Endothelial cell of umbilical vein (primary cell): Measurements from ENCODE around the gene FHOD3. TPM values are rescaled to one million over a fixed set of nuclear protein-coding genes. Genes with fewer than 3 reads are reported as not detected.

Experiments
- BruUV-seq: library from RNA; stranded (reverse); fragments of 400-500 nt; replicated peaks from 2 replicates; lab custom pipeline; 2021; lab: Mats Ljungman, UMichigan
- CTCF ChIA-PET: fragments of 300-600, 350-600 bp; sonication (Branson Sonifier 250); formaldehyde crosslinking; loops from one replicate; lab custom pipeline; 2021; ENCODE audit warnings: antibody characterized with exemption, inconsistent platforms; lab: Charles Lee
- POLR2A ChIA-PET: fragments of 300-600, 350-600 bp; sonication (Branson Sonifier 250); formaldehyde crosslinking; loops from one replicate; lab custom pipeline; 2021; ENCODE audit warnings: antibody characterized with exemption, inconsistent platforms; lab: Charles Lee
- DNase-seq: peaks from one replicate; pipeline ENCODE4 v3.0.0-alpha.2; 2011; ENCODE audit warnings: low read depth, low spot score
- FAIRE-seq: peaks from 2 replicates; lab custom pipeline; 2011; peaks lifted over from hg19 to GRCh38; lab: Jason Lieb, UNC
- H2AFZ ChIP-seq: 2 replicates; pipeline ENCODE4 v1.6.0; 2012; ENCODE audit warnings: low read depth, low read length, control low read depth, inconsistent platforms
- H3K27ac ChIP-seq: 2 replicates; pipeline ENCODE4 v1.5.1; 2011; ENCODE audit warnings: low read depth, mild to moderate bottlenecking, control low read depth, low read length, moderate library complexity; ENCODE audit not compliant: insufficient read depth
- H3K27me3 ChIP-seq, 2 experiments: 2 replicates each; pipeline versions ENCODE4 v1.6.0 to v1.6.1; 2011; ENCODE audit warnings: low read length in 2 of 2, mixed read lengths in 1 of 2; ENCODE audit not compliant: control insufficient read depth in 2 of 2, insufficient read depth in 2 of 2
- H3K36me3 ChIP-seq, 2 experiments: 2 replicates in 1 of 2; 3 replicates in 1 of 2; pipeline ENCODE4 v1.5.1; 2011; ENCODE audit warnings: low read length in 2 of 2, mild to moderate bottlenecking in 1 of 2, moderate library complexity in 1 of 2; ENCODE audit not compliant: control insufficient read depth in 2 of 2, insufficient read depth in 2 of 2; ENCODE audit errors: extremely low read depth in 1 of 2
- H3K4me1 ChIP-seq: 3 replicates; pipeline ENCODE4 v1.5.1; 2011; ENCODE audit warnings: mild to moderate bottlenecking, low read length; ENCODE audit not compliant: control insufficient read depth, insufficient read depth; ENCODE audit errors: extremely low read depth
- H3K4me2 ChIP-seq: 2 replicates; pipeline ENCODE4 v1.6.1; 2011; ENCODE audit warnings: low read length, control low read depth, mixed read lengths; ENCODE audit not compliant: insufficient read depth
- H3K4me3 ChIP-seq, 3 experiments: fragments of 200-600 bp in 1 of 3; sonication (generic), shearing (Covaris generic) in 1 of 3; replicated peaks in 1 of 3; 2 replicates each; pipeline ENCODE4 v1.5.1; 2011 to 2016; ENCODE audit warnings: control low read depth in 3 of 3, low read length in 3 of 3, mild to moderate bottlenecking in 2 of 3, inconsistent platforms in 1 of 3, low read depth in 1 of 3, moderate library complexity in 1 of 3; ENCODE audit not compliant: insufficient read depth in 1 of 3
- H3K79me2 ChIP-seq: 2 replicates; pipeline ENCODE4 v1.6.0; 2012; ENCODE audit warnings: low read length, inconsistent platforms; ENCODE audit not compliant: control insufficient read depth, insufficient read depth
- H3K9ac ChIP-seq: replicated peaks from 2 replicates; pipeline ENCODE3; 2011; ENCODE audit warnings: low read length, control low read depth; ENCODE audit not compliant: insufficient read depth; ENCODE audit errors: extremely low read depth
- H3K9me1 ChIP-seq: replicated peaks from 3 replicates; pipeline ENCODE4 v1.6.0; 2011; ENCODE audit warnings: mild to moderate bottlenecking, low read length; ENCODE audit not compliant: control insufficient read depth, insufficient read depth; ENCODE audit errors: extremely low read depth
- H3K9me3 ChIP-seq: replicated peaks from 2 replicates; pipeline ENCODE4 v1.5.1; 2012; ENCODE audit warnings: low read length, inconsistent platforms; ENCODE audit not compliant: control insufficient read depth, insufficient read depth
- H4K20me1 ChIP-seq: replicated peaks from 2 replicates; pipeline ENCODE3; 2011; ENCODE audit warnings: mild to moderate bottlenecking, low read length; ENCODE audit not compliant: control insufficient read depth, insufficient read depth; ENCODE audit errors: extremely low read depth
- EZH2 ChIP-seq: IDR thresholded peaks from 2 replicates; pipeline ENCODE4 v1.6.1; 2012; ENCODE audit warnings: borderline replicate concordance, low read depth, mild to moderate bottlenecking, moderate library complexity, low read length, inconsistent platforms; ENCODE audit not compliant: severe bottlenecking
- FOS ChIP-seq: IDR thresholded peaks from 2 replicates; pipeline ENCODE4 v1.6.1; 2011; ENCODE audit warnings: mild to moderate bottlenecking, low read length, moderate library complexity, borderline replicate concordance; ENCODE audit not compliant: insufficient read depth
- GATA2 ChIP-seq: IDR thresholded peaks from 2 replicates; pipeline ENCODE4 v1.7.0; 2011; ENCODE audit warnings: low read depth, mild to moderate bottlenecking, moderate library complexity, mixed read lengths, low read length; ENCODE audit not compliant: insufficient read length, insufficient read depth
- JUN ChIP-seq: IDR thresholded peaks from 2 replicates; pipeline ENCODE4 v1.6.1; 2011; ENCODE audit warnings: borderline replicate concordance, low read depth; ENCODE audit not compliant: insufficient read length, insufficient read depth
- MYC ChIP-seq: IDR thresholded peaks from one replicate; pipeline ENCODE4 v1.6.1; 2011; ENCODE audit warnings: mild to moderate bottlenecking, low read depth, low read length
- POLR2A ChIP-seq: IDR thresholded peaks from 2 replicates; pipeline ENCODE4 v1.6.1; 2012; ENCODE audit warnings: low read depth, mild to moderate bottlenecking, control low read depth, low read length
- POLR2AphosphoS5 ChIP-seq: IDR thresholded peaks from 2 replicates; pipeline ENCODE4 v1.6.1; 2012; ENCODE audit warnings: low read depth, mild to moderate bottlenecking, control low read depth, low read length, moderate library complexity; ENCODE audit not compliant: insufficient read depth
- dilution Hi-C: fragments of 300-500 bp; cut with MboI; formaldehyde crosslinking; loops from one replicate; pipeline ENCODE4 v1.15.0; 2019; ENCODE audit warnings: low sequenced_read_pairs; ENCODE audit not compliant: extremely low pct_ligation_motif_present
- intact Hi-C: fragments of 100-400 bp; cut with micrococcal nuclease; formaldehyde crosslinking; loops from one replicate; pipeline ENCODE4 v1.10.0; 2022
- polyA plus RNA-seq, 4 experiments: library from polyadenylated mRNA; depleted of rRNA in 3 of 4; stranded (reverse) in 3 of 4; unstranded in 1 of 4; fragments of >200 nt; gene quantifications; 2 replicates each; pipeline versions ENCODE4 v1.2.1 to v1.2.3, GENCODE V29; 2011 to 2012; ENCODE audit warnings: missing spikeins in 1 of 4
- total RNA-seq: library from RNA; stranded (reverse); gene quantifications from 2 replicates; pipeline ENCODE4 v1.2.3, GENCODE V29; 2021
- TF ChIP-seq, protein P1 (sequence below): IDR thresholded peaks from 2 replicates; pipeline ENCODE4 v1.6.1; 2011; ENCODE audit not compliant: insufficient read depth, insufficient read length
- TF ChIP-seq, protein P2 (sequence below), 2 donors: IDR thresholded peaks; 1 replicate in 1 of 2; 2 replicates in 1 of 2; pipeline ENCODE4 v1.5.1; 2011; ENCODE audit warnings: low read length in 2 of 2, mild to moderate bottlenecking in 2 of 2, moderate library complexity in 2 of 2, control low read depth in 1 of 2, inconsistent platforms in 1 of 2, low read depth in 1 of 2; ENCODE audit not compliant: insufficient read depth in 1 of 2; ENCODE audit errors: extremely low read depth in 1 of 2

The FHOD3 gene
- total and polyA plus RNA-seq, 2 donors (not counting 3 experiments of a cell fraction or from before 2014, with no cell fraction given): 0.06 to 1.5 TPM

DNA sequence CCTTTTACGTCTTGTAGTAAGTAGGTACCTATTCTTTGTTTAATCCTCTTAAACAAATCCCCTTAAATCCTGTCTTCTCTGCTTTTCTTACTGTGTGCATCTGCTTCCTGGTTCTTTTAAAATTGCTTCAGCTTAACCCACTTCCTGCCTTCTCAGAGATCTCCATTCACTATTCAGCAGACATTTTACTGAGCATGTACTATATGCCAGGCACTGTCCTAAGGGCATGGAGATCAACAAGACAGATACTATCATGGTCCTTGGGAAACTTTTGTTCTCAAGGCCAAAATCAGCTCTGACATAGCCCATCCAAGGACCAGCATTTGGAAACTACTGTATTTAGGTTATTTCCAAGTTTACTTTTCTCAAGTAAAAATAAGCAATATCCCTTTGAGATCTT, 303.8 kb downstream of the FHOD3 start:
- CTCF ChIA-PET: no interaction called here
- Histone ChIP-seq H3K4me3 (no peak overlapping the region), H3K79me2 (no peaks in the 10 kb centered on the region), H3K27ac (no peak overlapping the region), H3K9me3 (no peaks in the 10 kb centered on the region), H3K4me2 (no peak overlapping the region), H3K9ac (no peak overlapping the region), H3K9me1 (no peaks in the 10 kb centered on the region), H3K36me3 (no peaks in the 10 kb centered on the region), H4K20me1 (no peaks in the 10 kb centered on the region), H3K27me3 (no peaks in the 10 kb centered on the region), H3K4me1 (no peaks in the 10 kb centered on the region), H2AFZ (no peak overlapping the region)
- dilution Hi-C loops (no loop called here), intact Hi-C loops (no loop called here)
- DNase-seq: no peak
- BruUV-seq: no TSS peak
- POLR2A ChIA-PET: no interaction called here
- no peak for FAIRE-seq
- TF ChIP-seq POLR2AphosphoS5: no peak
- no peak for TF ChIP-seq POLR2A
- TF ChIP-seq EZH2: no peak
- TF ChIP-seq, protein P1, sequence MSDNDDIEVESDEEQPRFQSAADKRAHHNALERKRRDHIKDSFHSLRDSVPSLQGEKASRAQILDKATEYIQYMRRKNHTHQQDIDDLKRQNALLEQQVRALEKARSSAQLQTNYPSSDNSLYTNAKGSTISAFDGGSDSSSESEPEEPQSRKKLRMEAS: no peak
- TF ChIP-seq JUN: no peak
- no peak for TF ChIP-seq FOS
- TF ChIP-seq, protein P2, sequence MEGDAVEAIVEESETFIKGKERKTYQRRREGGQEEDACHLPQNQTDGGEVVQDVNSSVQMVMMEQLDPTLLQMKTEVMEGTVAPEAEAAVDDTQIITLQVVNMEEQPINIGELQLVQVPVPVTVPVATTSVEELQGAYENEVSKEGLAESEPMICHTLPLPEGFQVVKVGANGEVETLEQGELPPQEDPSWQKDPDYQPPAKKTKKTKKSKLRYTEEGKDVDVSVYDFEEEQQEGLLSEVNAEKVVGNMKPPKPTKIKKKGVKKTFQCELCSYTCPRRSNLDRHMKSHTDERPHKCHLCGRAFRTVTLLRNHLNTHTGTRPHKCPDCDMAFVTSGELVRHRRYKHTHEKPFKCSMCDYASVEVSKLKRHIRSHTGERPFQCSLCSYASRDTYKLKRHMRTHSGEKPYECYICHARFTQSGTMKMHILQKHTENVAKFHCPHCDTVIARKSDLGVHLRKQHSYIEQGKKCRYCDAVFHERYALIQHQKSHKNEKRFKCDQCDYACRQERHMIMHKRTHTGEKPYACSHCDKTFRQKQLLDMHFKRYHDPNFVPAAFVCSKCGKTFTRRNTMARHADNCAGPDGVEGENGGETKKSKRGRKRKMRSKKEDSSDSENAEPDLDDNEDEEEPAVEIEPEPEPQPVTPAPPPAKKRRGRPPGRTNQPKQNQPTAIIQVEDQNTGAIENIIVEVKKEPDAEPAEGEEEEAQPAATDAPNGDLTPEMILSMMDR (IDR thresholded peaks at IDR 0.05; ENCODE audit: extremely low read depth in 1 of 2, insufficient read depth in 1 of 2, low read depth in 1 of 2, low read length in 2 of 2): no peak
- no peak for TF ChIP-seq MYC
- no peak for TF ChIP-seq GATA2
